ACC112 (cell line): ENCODE results near the gene TSHZ2.

Experiments used
- H2AFZ ChIP-seq: fragments of 200-600 bp; sonication (generic); one replicate; pipeline ENCODE4 v1.6.0; 2017; ENCODE audit warnings: antibody characterized with exemption, low read length; ENCODE audit not compliant: unreplicated experiment
- H3K27ac ChIP-seq: fragments of 200-600 bp; sonication (generic); 2 replicates; pipeline ENCODE4 v1.5.1; 2014; ENCODE audit warnings: low read depth, mild to moderate bottlenecking, antibody characterized with exemption, low read length, moderate library complexity
- H3K27me3 ChIP-seq: fragments of 200-600 bp; sonication (generic); 2 replicates; pipeline ENCODE4 v1.6.1; 2014; ENCODE audit warnings: mild to moderate bottlenecking, antibody characterized with exemption, low read length, moderate library complexity, mixed read lengths; ENCODE audit not compliant: insufficient read depth
- H3K36me3 ChIP-seq: fragments of 200-600 bp; sonication (generic); 2 replicates; pipeline ENCODE4 v1.6.1; 2016; ENCODE audit warnings: mild to moderate bottlenecking, antibody characterized with exemption, low read length, moderate library complexity, mixed read lengths; ENCODE audit not compliant: insufficient read depth
- H3K4me1 ChIP-seq: fragments of 200-600 bp; sonication (generic); one replicate; pipeline ENCODE4 v1.6.1; 2016; ENCODE audit warnings: low read length, mixed read lengths; ENCODE audit not compliant: insufficient read depth, unreplicated experiment, control insufficient read depth
- H3K4me3 ChIP-seq: fragments of 200-600 bp; sonication (generic); 2 replicates; pipeline ENCODE4 v1.5.1; 2014; ENCODE audit warnings: mild to moderate bottlenecking, low read depth, low read length
- H3K79me2 ChIP-seq: fragments of 200-600 bp; sonication (generic); one replicate; pipeline ENCODE4 v1.6.0; 2016; ENCODE audit warnings: low read length; ENCODE audit not compliant: control insufficient read depth, unreplicated experiment, insufficient read depth

The TSHZ2 gene

GRCh38 chr20:53222416-53222815 is 250.3 kb downstream of the TSHZ2 start:
- Histone ChIP-seq H3K4me1 (no peaks in the 10 kb centered on the region), H3K36me3 (no peaks in the 10 kb centered on the region), H3K4me3 (no peak overlapping the region), H3K79me2 (no peaks in the 10 kb centered on the region), H3K27me3 (no peaks in the 10 kb centered on the region), H3K27ac (no peak overlapping the region), H2AFZ (no peak overlapping the region)

- H3K27ac ChIP-seq = no peak overlapping the region
- no peaks in the 10 kb centered on the region for H3K79me2 ChIP-seq
- H2AFZ ChIP-seq = no peak overlapping the region
- H3K4me3 ChIP-seq = no peak overlapping the region
- no peaks in the 10 kb centered on the region for H3K36me3 ChIP-seq
- H3K4me1 ChIP-seq = no peaks in the 10 kb centered on the region
- H3K27me3 ChIP-seq = no peaks in the 10 kb centered on the region
Observed at GRCh38 chr20:53222932-53223331, 250.8 kb downstream of the TSHZ2 start.

GRCh38 chr20:53223626-53224172 is 251.5 kb downstream of the TSHZ2 start:
- no peaks in the 10 kb centered on the region for H3K36me3 ChIP-seq
- H3K4me1 ChIP-seq = no peaks in the 10 kb centered on the region
- no peak overlapping the region for H3K27ac ChIP-seq
- no peaks in the 10 kb centered on the region for H3K79me2 ChIP-seq
- no peak overlapping the region for H2AFZ ChIP-seq
- no peak overlapping the region for H3K4me3 ChIP-seq
- H3K27me3 ChIP-seq = no peaks in the 10 kb centered on the region

- H3K79me2 ChIP-seq = no peaks in the 10 kb centered on the region
- no peak overlapping the region for H2AFZ ChIP-seq
- no peak overlapping the region for H3K27ac ChIP-seq
- H3K4me1 ChIP-seq = no peaks in the 10 kb centered on the region
- H3K27me3 ChIP-seq = no peaks in the 10 kb centered on the region
- no peak overlapping the region for H3K4me3 ChIP-seq
- no peaks in the 10 kb centered on the region for H3K36me3 ChIP-seq
Observed at GRCh38 chr20:53224851-53225250, 252.7 kb downstream of the TSHZ2 start.

GRCh38 chr20:53226826-53227225 is 254.7 kb downstream of the TSHZ2 start:
- H3K36me3 ChIP-seq = no peaks in the 10 kb centered on the region
- H3K27ac ChIP-seq = no peak overlapping the region
- H3K27me3 ChIP-seq = no peaks in the 10 kb centered on the region
- H2AFZ ChIP-seq = no peak overlapping the region
- no peak overlapping the region for H3K4me3 ChIP-seq
- H3K4me1 ChIP-seq = no peaks in the 10 kb centered on the region
- no peaks in the 10 kb centered on the region for H3K79me2 ChIP-seq

- Histone ChIP-seq H3K4me3 (no peak overlapping the region), H3K36me3 (no peaks in the 10 kb centered on the region), H2AFZ (no peak overlapping the region), H3K27ac (no peak overlapping the region), H3K79me2 (no peaks in the 10 kb centered on the region), H3K4me1 (no peaks in the 10 kb centered on the region), H3K27me3 (no peaks in the 10 kb centered on the region)
Observed at GRCh38 chr20:53227523-53227922, 255.4 kb downstream of the TSHZ2 start.

- Histone ChIP-seq H3K79me2 (no peaks in the 10 kb centered on the region), H3K27ac (no peak overlapping the region), H3K36me3 (no peaks in the 10 kb centered on the region), H3K4me3 (no peak overlapping the region), H2AFZ (no peak overlapping the region), H3K27me3 (no peaks in the 10 kb centered on the region), H3K4me1 (no peaks in the 10 kb centered on the region)
Observed at GRCh38 chr20:53231061-53231460, 258.9 kb downstream of the TSHZ2 start.

- no peaks in the 10 kb centered on the region for H3K27me3 ChIP-seq
- no peak overlapping the region for H2AFZ ChIP-seq
- no peaks in the 10 kb centered on the region for H3K79me2 ChIP-seq
- no peak overlapping the region for H3K4me3 ChIP-seq
- H3K36me3 ChIP-seq = no peaks in the 10 kb centered on the region
- no peaks in the 10 kb centered on the region for H3K4me1 ChIP-seq
- H3K27ac ChIP-seq = no peak overlapping the region
Observed at GRCh38 chr20:53237461-53237860, 265.3 kb downstream of the TSHZ2 start.

- H3K4me1 ChIP-seq = no peaks in the 10 kb centered on the region
- H3K27me3 ChIP-seq = no peaks in the 10 kb centered on the region
- H2AFZ ChIP-seq = no peak overlapping the region
- H3K36me3 ChIP-seq = no peaks in the 10 kb centered on the region
- no peaks in the 10 kb centered on the region for H3K79me2 ChIP-seq
- no peak overlapping the region for H3K27ac ChIP-seq
- no peak overlapping the region for H3K4me3 ChIP-seq
Observed at GRCh38 chr20:53238121-53238660, 266.0 kb downstream of the TSHZ2 start.

- Histone ChIP-seq H3K4me1 (no peaks in the 10 kb centered on the region), H3K79me2 (no peaks in the 10 kb centered on the region)
Observed at GRCh38 chr20:53243152-53243551, 271.0 kb downstream of the TSHZ2 start.

GRCh38 chr20:53244711-53245110 is 272.6 kb downstream of the TSHZ2 start:
- Histone ChIP-seq H3K27ac (no peak overlapping the region), H3K36me3 (no peaks in the 10 kb centered on the region), H2AFZ (no peak overlapping the region), H3K79me2 (no peaks in the 10 kb centered on the region), H3K27me3 (no peaks in the 10 kb centered on the region), H3K4me3 (no peak overlapping the region), H3K4me1 (no peaks in the 10 kb centered on the region)

More at GRCh38 chr20:53243152-53243551, 271.0 kb downstream of the TSHZ2 start:
- Histone ChIP-seq H2AFZ (no peak overlapping the region), H3K36me3 (no peaks in the 10 kb centered on the region), H3K27me3 (no peaks in the 10 kb centered on the region), H3K27ac (no peak overlapping the region), H3K4me3 (no peak overlapping the region)
